Epithelial cell of esophagus (primary cell): Measurements from ENCODE around the gene DDX39A.
"Not testable (repeated sequence)": the region's sequence is repeated elsewhere in the genome, so short reads cannot be mapped to it uniquely, and the experiment has no call there.

Source experiments
- DNase-seq: peaks from one replicate; pipeline ENCODE4 v3.0.0; 2010; ENCODE audit warnings: low read depth
- H3K4me3 ChIP-seq: 2 replicates; pipeline ENCODE4 v1.5.1; 2011; ENCODE audit warnings: mild to moderate bottlenecking, low read length, control low read depth
- CTCF ChIP-seq: IDR thresholded peaks from 2 replicates; pipeline ENCODE4 v1.5.1; 2011; ENCODE audit warnings: low read depth, mild to moderate bottlenecking, low read length, control low read depth, inconsistent platforms; ENCODE audit not compliant: insufficient read depth; ENCODE audit errors: missing control alignments

Gene DDX39A

DNA sequence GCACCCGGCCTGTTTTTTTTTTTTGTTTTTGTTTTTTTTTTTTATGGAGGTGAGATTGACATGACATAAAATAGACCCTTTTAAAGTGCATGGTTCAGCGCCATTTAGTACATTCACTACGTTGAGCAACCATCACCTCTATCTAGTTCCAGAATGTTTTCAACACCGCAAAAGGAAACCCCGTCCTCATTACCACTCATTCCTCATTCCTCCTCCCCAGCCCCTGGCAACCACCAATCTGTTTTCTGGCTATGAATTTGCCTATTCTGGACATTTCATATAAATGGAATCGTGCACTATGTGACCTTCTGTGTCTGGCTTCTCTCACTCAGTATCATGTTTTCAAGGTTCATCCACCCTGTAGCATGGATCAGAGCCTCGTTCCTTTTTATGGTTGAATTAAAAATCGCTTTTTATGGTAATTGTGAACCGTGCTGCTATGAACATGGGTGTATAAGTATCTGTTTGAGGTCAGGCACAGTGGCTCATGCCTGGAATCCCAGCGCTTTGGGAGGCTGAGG is 47.8 kb downstream of the DDX39A start:
- DNase-seq: no peak
- TF ChIP-seq CTCF: no peak
- no peak overlapping the region for H3K4me3 ChIP-seq

GRCh38 chr19:14370940-14371280 is 48.2 kb downstream of the DDX39A start:
- no peak for TF ChIP-seq CTCF
- H3K4me3 ChIP-seq: no peak overlapping the region
- DNase-seq: no peak

GRCh38 chr19:14370169-14370939 is 48.8 kb downstream of the DDX39A start:
- no peak for DNase-seq
- no peak for TF ChIP-seq CTCF
- H3K4me3 ChIP-seq: no peak overlapping the region

DNA sequence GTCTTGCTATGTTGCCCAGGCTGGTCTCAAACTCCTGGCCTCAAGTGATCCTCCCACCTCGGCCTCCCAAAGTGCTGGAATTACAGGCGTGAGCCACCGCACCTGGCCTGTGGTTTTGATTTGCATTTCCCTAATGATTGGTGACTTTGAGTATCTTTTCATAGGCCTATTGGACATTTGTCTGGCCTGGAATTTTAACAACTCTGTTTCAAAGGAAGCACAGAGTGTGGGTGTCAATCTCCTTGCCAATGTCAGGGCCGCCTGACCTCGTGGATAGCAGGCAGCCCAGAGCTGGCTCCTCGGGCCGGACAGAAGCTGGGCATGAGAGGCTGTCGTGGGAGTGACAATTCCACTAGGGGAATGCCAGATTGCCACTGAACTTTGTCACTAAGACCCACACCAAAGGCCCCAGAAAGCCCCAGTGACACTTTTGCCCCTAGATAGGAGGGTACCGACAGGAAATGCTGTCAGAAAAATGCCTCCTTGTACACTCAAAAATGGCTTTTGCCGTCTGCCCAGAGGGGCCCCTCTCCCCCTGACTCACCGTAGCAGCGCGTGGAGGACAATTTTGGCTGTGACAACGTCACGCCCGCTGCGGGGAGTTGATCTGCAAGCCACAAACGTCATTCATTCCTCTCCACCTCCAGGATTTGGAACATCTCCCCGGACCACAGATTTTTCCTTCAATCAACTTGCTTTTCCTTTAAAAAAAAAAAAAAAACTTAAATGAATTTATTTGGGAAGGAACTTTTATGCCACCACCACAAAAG is 49.6 kb downstream of the DDX39A start:
- no peak overlapping the region for H3K4me3 ChIP-seq
- no peak for DNase-seq
- no peak for TF ChIP-seq CTCF

DNA sequence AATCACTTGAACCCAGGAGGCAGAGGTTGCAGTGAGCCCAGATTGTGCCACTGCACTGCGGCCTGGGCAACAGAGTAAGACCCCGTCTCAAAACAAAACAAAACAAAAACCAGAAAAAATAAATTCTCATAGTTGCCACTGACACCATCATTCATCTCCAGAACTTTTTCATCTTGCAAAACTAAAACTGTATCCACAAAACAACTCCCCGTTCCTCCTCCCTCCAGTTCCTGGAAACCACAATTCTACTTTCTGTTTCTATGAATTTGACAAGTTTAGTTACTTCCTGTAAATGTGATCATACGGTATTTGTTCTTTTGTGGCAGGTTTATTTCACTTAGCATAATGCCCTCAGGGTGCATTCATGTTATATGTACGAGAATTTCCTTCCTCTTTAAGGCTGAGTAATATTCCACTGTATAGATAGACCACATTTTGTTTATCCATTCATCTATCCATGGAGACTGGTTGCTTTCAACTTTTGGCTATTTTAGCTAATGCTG is 51.1 kb downstream of the DDX39A start:
- DNase-seq: no peak
- H3K4me3 ChIP-seq: no peak overlapping the region
- TF ChIP-seq CTCF: no peak

- no peak overlapping the region for H3K4me3 ChIP-seq
- no peak for DNase-seq
- no peak for TF ChIP-seq CTCF
Observed at GRCh38 chr19:14367016-14367415, 52.1 kb downstream of the DDX39A start.

- no peak overlapping the region for H3K4me3 ChIP-seq
- no peak for TF ChIP-seq CTCF
- DNase-seq: peak; percentile 91
Observed at GRCh38 chr19:14366529-14366928, 52.6 kb downstream of the DDX39A start.

DNA sequence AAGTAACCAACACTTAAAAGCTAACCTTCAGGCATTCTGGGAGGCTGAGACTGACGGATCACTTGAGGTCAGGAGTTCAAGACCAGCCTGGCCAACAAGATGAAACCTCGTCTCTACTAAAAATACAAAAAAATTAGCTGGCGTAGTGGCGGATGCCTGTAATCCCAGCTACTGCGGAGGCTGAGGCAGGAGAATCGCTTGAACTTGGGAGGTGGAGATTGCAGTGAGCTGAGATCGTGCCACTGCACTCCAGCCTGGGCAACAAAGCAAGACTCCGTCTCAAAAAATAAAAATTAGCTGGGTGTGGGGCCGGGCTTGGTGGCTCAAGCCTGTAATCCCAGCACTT is 55.1 kb downstream of the DDX39A start:
- not testable (repeated sequence) for H3K4me3 ChIP-seq, DNase-seq
